ENCODE results near the gene IGSF11. TPM values are rescaled to one million over a fixed set of nuclear protein-coding genes. Genes with fewer than 3 reads are reported as not detected.

IGSF11 gene
- total RNA-seq, 1 experiment from 2014 or later, result not detected

DNA sequence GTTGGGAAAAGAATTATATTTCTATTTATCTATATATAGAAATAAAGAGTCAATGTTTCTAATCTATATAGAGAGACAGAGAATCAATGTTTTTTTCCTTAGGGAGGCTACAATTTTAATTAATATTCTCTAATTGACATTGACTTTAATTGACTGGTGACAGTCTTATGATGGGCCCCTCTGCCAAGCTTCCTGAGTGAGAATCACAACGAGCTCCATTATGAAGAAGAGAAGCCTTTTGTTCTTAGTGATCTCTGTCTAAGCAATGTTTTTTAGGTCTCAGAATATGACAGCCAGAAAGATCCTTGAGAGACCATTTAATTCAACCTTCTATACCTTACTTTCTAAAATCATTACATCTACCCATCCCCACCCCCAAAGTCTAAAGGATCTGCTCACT, 70.9 kb downstream of the IGSF11 start:
- H2AFZ ChIP-seq, result no peak overlapping the region
- intact Hi-C loops (cut with micrococcal nuclease; ENCODE audit: unreplicated experiment), result no loop called here
- H3K27me3 ChIP-seq (ENCODE audit: insufficient read depth, low read depth), result no peaks in the 10 kb centered on the region
- no peaks in the 10 kb centered on the region for H3K79me2 ChIP-seq (ENCODE audit: low read depth)
- no peaks in the 10 kb centered on the region for H3K9me2 ChIP-seq (ENCODE audit: insufficient read depth)
- no peak for TF ChIP-seq EZH2 (IDR thresholded peaks at IDR 0.05; ENCODE audit: low read depth)
- TF ChIP-seq, protein P1, sequence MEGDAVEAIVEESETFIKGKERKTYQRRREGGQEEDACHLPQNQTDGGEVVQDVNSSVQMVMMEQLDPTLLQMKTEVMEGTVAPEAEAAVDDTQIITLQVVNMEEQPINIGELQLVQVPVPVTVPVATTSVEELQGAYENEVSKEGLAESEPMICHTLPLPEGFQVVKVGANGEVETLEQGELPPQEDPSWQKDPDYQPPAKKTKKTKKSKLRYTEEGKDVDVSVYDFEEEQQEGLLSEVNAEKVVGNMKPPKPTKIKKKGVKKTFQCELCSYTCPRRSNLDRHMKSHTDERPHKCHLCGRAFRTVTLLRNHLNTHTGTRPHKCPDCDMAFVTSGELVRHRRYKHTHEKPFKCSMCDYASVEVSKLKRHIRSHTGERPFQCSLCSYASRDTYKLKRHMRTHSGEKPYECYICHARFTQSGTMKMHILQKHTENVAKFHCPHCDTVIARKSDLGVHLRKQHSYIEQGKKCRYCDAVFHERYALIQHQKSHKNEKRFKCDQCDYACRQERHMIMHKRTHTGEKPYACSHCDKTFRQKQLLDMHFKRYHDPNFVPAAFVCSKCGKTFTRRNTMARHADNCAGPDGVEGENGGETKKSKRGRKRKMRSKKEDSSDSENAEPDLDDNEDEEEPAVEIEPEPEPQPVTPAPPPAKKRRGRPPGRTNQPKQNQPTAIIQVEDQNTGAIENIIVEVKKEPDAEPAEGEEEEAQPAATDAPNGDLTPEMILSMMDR (conservative IDR thresholded peaks at IDR 0.05), result no peak
- POLR2A ChIA-PET (ENCODE audit: unreplicated experiment), result no interaction called here
- H4K20me1 ChIP-seq (ENCODE audit: insufficient read depth), result no peaks in the 10 kb centered on the region
- no peaks in the 10 kb centered on the region for H3F3A ChIP-seq (ENCODE audit: insufficient read depth, low read depth)
- no peak for DNase-seq
- H3K27ac ChIP-seq, result no peak overlapping the region
- no peak overlapping the region for H3K4me3 ChIP-seq
- H3K4me2 ChIP-seq, result no peak overlapping the region
- H3K4me1 ChIP-seq (replicated peaks; ENCODE audit: insufficient read depth), result no peaks in the 10 kb centered on the region
- BruUV-seq (replicated peaks), result no TSS peak
- no peaks in the 10 kb centered on the region for H3K36me3 ChIP-seq (ENCODE audit: low read depth)
- CTCF ChIA-PET, result no interaction called here
- H3K9me3 ChIP-seq (ENCODE audit: insufficient read depth, low read depth), result no peaks in the 10 kb centered on the region

DNA sequence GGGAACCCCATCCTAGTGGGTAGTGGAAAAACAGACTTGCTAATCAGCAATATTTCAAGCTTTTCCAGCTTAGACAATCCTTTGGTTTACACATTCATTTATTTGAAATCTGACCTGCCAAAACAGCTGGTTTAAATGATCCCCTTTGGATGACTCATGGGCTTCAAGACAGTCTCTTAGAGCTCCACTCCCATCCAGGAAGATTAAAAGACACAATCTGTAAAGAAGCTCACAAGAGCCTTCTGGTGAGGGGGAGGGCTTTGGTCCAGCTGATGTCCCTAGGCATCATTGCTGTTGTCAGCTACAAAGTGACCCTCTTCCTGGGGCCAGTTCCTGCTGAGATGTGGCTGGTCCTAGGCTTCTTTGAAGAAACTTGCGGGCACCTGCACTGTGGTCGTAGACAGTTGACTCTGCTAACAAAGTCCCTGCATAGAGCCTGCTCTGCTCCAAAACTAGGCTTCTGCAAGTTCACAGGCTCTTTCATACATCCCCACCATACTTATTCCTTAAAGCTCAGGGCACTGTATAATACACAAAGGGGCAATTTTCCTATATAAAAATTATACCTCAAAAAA, 73.7 kb downstream of the IGSF11 start:
- TF ChIP-seq, protein P1 (conservative IDR thresholded peaks at IDR 0.05), result no peak
- no peak for TF ChIP-seq EZH2 (IDR thresholded peaks at IDR 0.05; ENCODE audit: low read depth)
- Histone ChIP-seq H2AFZ (no peak overlapping the region), H3K4me3 (no peak overlapping the region), H3K27me3 (ENCODE audit: insufficient read depth, low read depth) (no peaks in the 10 kb centered on the region), H3K79me2 (ENCODE audit: low read depth) (no peaks in the 10 kb centered on the region), H3K36me3 (ENCODE audit: low read depth) (no peaks in the 10 kb centered on the region), H3K4me2 (no peak overlapping the region), H3K4me1 (replicated peaks; ENCODE audit: insufficient read depth) (no peaks in the 10 kb centered on the region), H3F3A (ENCODE audit: insufficient read depth, low read depth) (no peaks in the 10 kb centered on the region), H4K20me1 (ENCODE audit: insufficient read depth) (no peaks in the 10 kb centered on the region), H3K9me2 (ENCODE audit: insufficient read depth) (no peaks in the 10 kb centered on the region), H3K9me3 (ENCODE audit: insufficient read depth, low read depth) (no peaks in the 10 kb centered on the region), H3K27ac (no peak overlapping the region)
- ChIA-PET CTCF (no interaction called here), POLR2A (ENCODE audit: unreplicated experiment) (interaction anchor here (0.6 kb wide), 1 partner anchor 224 kb away, joined by 4 read pairs; no protein-coding TSS in a partner anchor)
- intact Hi-C loops (cut with micrococcal nuclease; ENCODE audit: unreplicated experiment), result no loop called here
- no peak for DNase-seq
- BruUV-seq (replicated peaks), result no TSS peak

DNA sequence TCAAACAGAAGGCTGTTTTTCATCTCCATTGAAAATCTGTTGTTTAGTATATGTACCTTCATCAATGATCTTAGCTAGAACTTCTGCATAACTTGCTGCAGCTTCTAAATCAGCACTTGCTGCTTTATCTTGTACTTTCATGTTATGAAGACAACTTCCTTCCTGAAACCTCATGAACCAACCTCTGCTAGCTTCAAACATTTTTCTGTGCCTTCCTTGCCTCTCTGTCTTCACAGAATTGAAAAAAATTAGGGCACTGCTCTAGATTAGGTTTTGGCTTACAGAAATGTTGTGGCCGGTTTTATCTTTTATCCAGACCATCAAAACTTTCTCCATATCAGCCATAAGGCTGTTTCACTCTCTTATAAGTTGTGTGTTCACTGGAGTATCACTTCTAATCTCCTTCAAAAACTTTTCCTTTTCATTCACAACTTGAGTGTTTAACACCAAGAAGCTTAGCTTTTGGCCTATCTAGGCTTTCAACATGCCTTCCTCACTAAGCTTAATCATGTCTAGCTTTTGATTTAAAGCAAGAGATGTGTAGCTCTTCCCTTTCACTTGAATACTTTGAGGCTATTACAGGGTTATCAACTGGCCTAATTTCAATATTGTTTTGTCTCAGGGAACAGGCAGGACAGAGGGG, 78.6 kb downstream of the IGSF11 start:
- TF ChIP-seq, protein P1 (conservative IDR thresholded peaks at IDR 0.05), result no peak
- TF ChIP-seq EZH2 (IDR thresholded peaks at IDR 0.05; ENCODE audit: low read depth), result no peak
- ChIA-PET POLR2A (ENCODE audit: unreplicated experiment) (no interaction called here), CTCF (no interaction called here)

More for the DNA sequence above, 78.6 kb downstream of the IGSF11 start:
- Histone ChIP-seq H4K20me1 (ENCODE audit: insufficient read depth) (no peaks in the 10 kb centered on the region), H3K79me2 (ENCODE audit: low read depth) (no peaks in the 10 kb centered on the region), H2AFZ (no peak overlapping the region), H3K27ac (no peak overlapping the region), H3K36me3 (ENCODE audit: low read depth) (no peaks in the 10 kb centered on the region), H3K4me1 (replicated peaks; ENCODE audit: insufficient read depth) (no peaks in the 10 kb centered on the region), H3K9me2 (ENCODE audit: insufficient read depth) (peaks cover 1% of the 10 kb centered on the region; the same call in 1 of the 2 replicates), H3K4me2 (no peak overlapping the region), H3K9me3 (ENCODE audit: insufficient read depth, low read depth) (no peaks in the 10 kb centered on the region), H3K4me3 (no peak overlapping the region), H3K27me3 (ENCODE audit: insufficient read depth, low read depth) (no peaks in the 10 kb centered on the region), H3F3A (ENCODE audit: insufficient read depth, low read depth) (no peaks in the 10 kb centered on the region)
- intact Hi-C loops (cut with micrococcal nuclease; ENCODE audit: unreplicated experiment), result no loop called here
- BruUV-seq (replicated peaks), result no TSS peak
- no peak for DNase-seq

Measured in PC-9 (cell line).